Measurements from ENCODE around the gene TMED8. TPM values are rescaled to one million over a fixed set of nuclear protein-coding genes. Genes with fewer than 3 reads are reported as not detected.

The TMED8 gene
- total and polyA plus RNA-seq, 9 donors: 5.5 to 17.4 (median 13.1) TPM

- H3K27me3 ChIP-seq: no peaks in the 10 kb centered on the region
- H3K4me1 ChIP-seq (ENCODE audit: insufficient read depth): peaks cover 12% of the 10 kb centered on the region
- H3K4me3 ChIP-seq: no peak overlapping the region
- DNase-seq: no peak
- H3K9me3 ChIP-seq: no peaks in the 10 kb centered on the region
- intact Hi-C loops (cut with DNase I): loop anchor here in 3 of 4 donors (10.0 kb wide), 2 partner anchors 155 to 435 kb away; no protein-coding TSS in a partner anchor
- H3K27ac ChIP-seq: no peak overlapping the region
- TF ChIP-seq, protein P1, sequence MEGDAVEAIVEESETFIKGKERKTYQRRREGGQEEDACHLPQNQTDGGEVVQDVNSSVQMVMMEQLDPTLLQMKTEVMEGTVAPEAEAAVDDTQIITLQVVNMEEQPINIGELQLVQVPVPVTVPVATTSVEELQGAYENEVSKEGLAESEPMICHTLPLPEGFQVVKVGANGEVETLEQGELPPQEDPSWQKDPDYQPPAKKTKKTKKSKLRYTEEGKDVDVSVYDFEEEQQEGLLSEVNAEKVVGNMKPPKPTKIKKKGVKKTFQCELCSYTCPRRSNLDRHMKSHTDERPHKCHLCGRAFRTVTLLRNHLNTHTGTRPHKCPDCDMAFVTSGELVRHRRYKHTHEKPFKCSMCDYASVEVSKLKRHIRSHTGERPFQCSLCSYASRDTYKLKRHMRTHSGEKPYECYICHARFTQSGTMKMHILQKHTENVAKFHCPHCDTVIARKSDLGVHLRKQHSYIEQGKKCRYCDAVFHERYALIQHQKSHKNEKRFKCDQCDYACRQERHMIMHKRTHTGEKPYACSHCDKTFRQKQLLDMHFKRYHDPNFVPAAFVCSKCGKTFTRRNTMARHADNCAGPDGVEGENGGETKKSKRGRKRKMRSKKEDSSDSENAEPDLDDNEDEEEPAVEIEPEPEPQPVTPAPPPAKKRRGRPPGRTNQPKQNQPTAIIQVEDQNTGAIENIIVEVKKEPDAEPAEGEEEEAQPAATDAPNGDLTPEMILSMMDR (IDR thresholded peaks at IDR 0.05): no peak
- TF ChIP-seq POLR2A (IDR thresholded peaks at IDR 0.05) (no peak), EP300 (IDR thresholded peaks at IDR 0.05) (no peak)
- 66 to 80% (median 70%) methylated on average over 4 of the region's 4 CpGs for WGBS, 3 donors
- H3K36me3 ChIP-seq: no peaks in the 10 kb centered on the region
Measured at GRCh38 chr14:77310026-77310425, 66.9 kb downstream of the TMED8 start.

- Histone ChIP-seq H3K9me3 (no peaks in the 10 kb centered on the region), H3K27me3 (no peaks in the 10 kb centered on the region), H3K4me3 (no peak overlapping the region), H3K4me1 (ENCODE audit: insufficient read depth) (peaks cover 6% of the 10 kb centered on the region), H3K27ac (no peak overlapping the region), H3K36me3 (no peaks in the 10 kb centered on the region)
- intact Hi-C loops (cut with DNase I): no loop called here
- TF ChIP-seq EP300 (IDR thresholded peaks at IDR 0.05) (no peak), POLR2A (IDR thresholded peaks at IDR 0.05) (no peak)
- no peak for DNase-seq
- whole genome bisulfite sequencing, 3 donors: 91% methylated on average over 4 of the region's 4 CpGs
Measured at GRCh38 chr14:77309131-77309530, 67.8 kb downstream of the TMED8 start.

GRCh38 chr14:77306851-77307496, 69.9 kb downstream of the TMED8 start:
- Histone ChIP-seq H3K9me3 (no peaks in the 10 kb centered on the region), H3K27ac (no peak overlapping the region), H3K4me3 (no peak overlapping the region), H3K4me1 (ENCODE audit: insufficient read depth) (peaks cover 5% of the 10 kb centered on the region), H3K36me3 (no peaks in the 10 kb centered on the region), H3K27me3 (no peaks in the 10 kb centered on the region)
- TF ChIP-seq, protein P1 (IDR thresholded peaks at IDR 0.05): no peak
- TF ChIP-seq EP300 (IDR thresholded peaks at IDR 0.05) (no peak), POLR2A (IDR thresholded peaks at IDR 0.05) (no peak)
- intact Hi-C loops (cut with DNase I): no loop called here
- WGBS, 3 donors: 29 to 34% (median 33%) methylated on average over 3 of the region's 3 CpGs
- DNase-seq: no peak

DNA sequence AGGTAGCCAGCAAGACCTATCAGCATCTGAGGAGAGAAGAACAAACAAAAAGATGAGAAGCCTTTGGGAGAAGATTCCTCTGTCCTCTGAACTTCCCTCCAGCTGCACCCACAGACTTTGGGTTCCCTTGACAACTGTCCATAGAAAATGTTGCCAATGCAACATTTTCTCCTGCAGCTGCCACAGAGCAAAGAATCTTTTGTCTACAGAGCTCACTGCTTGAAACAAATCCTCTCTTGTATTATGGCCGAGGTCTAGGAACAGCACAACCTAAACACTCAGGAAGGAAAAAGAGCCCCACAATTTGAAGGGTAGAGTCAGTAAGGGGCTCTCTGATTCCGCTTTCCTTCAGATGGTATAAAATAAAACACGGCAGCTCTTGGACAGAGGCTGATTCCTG, 70.5 kb downstream of the TMED8 start:
- intact Hi-C loops (cut with DNase I): no loop called here
- H3K4me1 ChIP-seq (ENCODE audit: insufficient read depth): peaks cover 5% of the 10 kb centered on the region
- no peak overlapping the region for H3K27ac ChIP-seq
- no peak for TF ChIP-seq POLR2A (IDR thresholded peaks at IDR 0.05)
- no peak for TF ChIP-seq EP300 (IDR thresholded peaks at IDR 0.05)
- TF ChIP-seq, protein P1 (IDR thresholded peaks at IDR 0.05): no peak
- H3K27me3 ChIP-seq: no peaks in the 10 kb centered on the region
- H3K9me3 ChIP-seq: no peaks in the 10 kb centered on the region
- no peaks in the 10 kb centered on the region for H3K36me3 ChIP-seq
- 31 to 41% (median 34%) methylated on average over 3 of the region's 3 CpGs for WGBS, 3 donors
- DNase-seq: no peak
- no peak overlapping the region for H3K4me3 ChIP-seq

- no peak for DNase-seq
- Histone ChIP-seq H3K27ac (no peak overlapping the region), H3K4me3 (no peak overlapping the region), H3K27me3 (no peaks in the 10 kb centered on the region), H3K36me3 (no peaks in the 10 kb centered on the region), H3K9me3 (no peaks in the 10 kb centered on the region), H3K4me1 (ENCODE audit: insufficient read depth) (peaks cover 5% of the 10 kb centered on the region)
- intact Hi-C loops (cut with DNase I): loop anchor here in 1 of 4 donors (2.0 kb wide), 1 partner anchor 65 kb away; no protein-coding TSS in a partner anchor
- no peak for TF ChIP-seq EP300 (IDR thresholded peaks at IDR 0.05)
- TF ChIP-seq, protein P1 (IDR thresholded peaks at IDR 0.05): no peak
- TF ChIP-seq POLR2A (IDR thresholded peaks at IDR 0.05): no peak
- 71 to 75% (median 73%) methylated on average over 4 of the region's 4 CpGs for WGBS, 3 donors
Measured at GRCh38 chr14:77305696-77306095, 71.2 kb downstream of the TMED8 start.

All from ovary (tissue), 9 donors.